HL-60 (cell line): Measurements from ENCODE around the gene NF1.

Experiments used
- DNase-seq, 2 experiments: peaks; one replicate each; pipeline ENCODE4 v3.0.0-alpha.2; 2010 to 2020; ENCODE audit warnings: low read depth in 1 of 2, low spot score in 1 of 2
- H3K27ac ChIP-seq: fragments of 250-450 bp; sonication (Bioruptor Pico); replicated peaks from 2 replicates; pipeline ENCODE4 v1.5.1; 2020; ENCODE audit warnings: mild to moderate bottlenecking, moderate library complexity
- H3K27me3 ChIP-seq: fragments of 250-450 bp; sonication (Bioruptor Pico); 2 replicates; pipeline ENCODE4 v1.5.1; 2021; ENCODE audit warnings: mild to moderate bottlenecking, moderate library complexity; ENCODE audit not compliant: insufficient read depth, poor library complexity, severe bottlenecking
- H3K4me3 ChIP-seq: replicated peaks from 2 replicates; pipeline ENCODE4 v1.5.1; 2011; ENCODE audit warnings: mild to moderate bottlenecking, control low read depth, low read length; ENCODE audit not compliant: insufficient read depth
- GABPA ChIP-seq: IDR thresholded peaks from 2 replicates; pipeline ENCODE4 v1.6.1; 2012; ENCODE audit warnings: low read depth
- POLR2AphosphoS5 ChIP-seq: IDR thresholded peaks from 2 replicates; pipeline ENCODE4 v1.6.1; 2012; ENCODE audit warnings: low read depth
- REST ChIP-seq: IDR thresholded peaks from 2 replicates; pipeline ENCODE4 v1.6.1; 2012; ENCODE audit warnings: low read depth; ENCODE audit not compliant: insufficient replicate concordance
- SPI1 ChIP-seq: IDR thresholded peaks from 2 replicates; pipeline ENCODE4 v1.6.1; 2012; ENCODE audit warnings: low read depth, mild to moderate bottlenecking, borderline replicate concordance
- TF ChIP-seq, protein P1 (sequence below): IDR thresholded peaks from one replicate; pipeline ENCODE4 v1.5.1; 2011; ENCODE audit warnings: low read length, control low read depth, inconsistent platforms; ENCODE audit not compliant: insufficient read depth

The NF1 gene

DNA sequence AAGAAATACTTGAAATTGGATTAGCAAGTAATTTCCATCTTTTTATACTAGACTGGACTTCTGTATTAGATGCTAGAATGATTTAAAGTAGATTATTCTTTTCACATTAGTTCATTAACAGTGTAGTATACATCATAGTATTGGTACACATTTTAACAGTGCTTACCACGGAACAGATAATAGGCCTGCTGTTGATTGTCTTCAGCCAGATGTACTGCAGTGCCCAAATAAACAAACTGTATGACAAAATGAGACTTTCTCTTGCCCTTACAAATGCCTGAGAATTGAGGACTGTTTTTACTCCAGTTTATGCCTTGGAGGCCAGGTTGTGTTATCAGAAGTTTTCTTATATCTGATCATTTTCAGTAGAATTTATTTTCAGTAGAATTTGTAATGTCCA is 226.0 kb downstream of the NF1 start:
- DNase-seq, result no peak
- Histone ChIP-seq H3K27ac (peak overlapping the region; percentile 89), H3K27me3 (no peaks in the 10 kb centered on the region), H3K4me3 (peak overlapping the region; percentile 55)
- no peak for TF ChIP-seq GABPA
- no peak for TF ChIP-seq REST
- TF ChIP-seq SPI1, result no peak

- H3K27ac ChIP-seq, result peak within 1 kb of the TSS; percentile 89
These were observed 226.7 kb downstream of the NF1 start, which contains the start of gene EVI2A for GRCh38 chr17:31321481-31321880. Gene EVI2A, minus strand, starts transcription at chr17:31321622. Its CDS starts 2,609 bp downstream, at chr17:31319013.

GRCh38 chr17:31321966-31322365 is 227.2 kb downstream of the NF1 start:
- DNase-seq, result no peak
- no peaks in the 10 kb centered on the region for H3K27me3 ChIP-seq
- peak overlapping the region; percentile 48 for H3K27ac ChIP-seq
- no peak overlapping the region for H3K4me3 ChIP-seq
- TF ChIP-seq, protein P1, sequence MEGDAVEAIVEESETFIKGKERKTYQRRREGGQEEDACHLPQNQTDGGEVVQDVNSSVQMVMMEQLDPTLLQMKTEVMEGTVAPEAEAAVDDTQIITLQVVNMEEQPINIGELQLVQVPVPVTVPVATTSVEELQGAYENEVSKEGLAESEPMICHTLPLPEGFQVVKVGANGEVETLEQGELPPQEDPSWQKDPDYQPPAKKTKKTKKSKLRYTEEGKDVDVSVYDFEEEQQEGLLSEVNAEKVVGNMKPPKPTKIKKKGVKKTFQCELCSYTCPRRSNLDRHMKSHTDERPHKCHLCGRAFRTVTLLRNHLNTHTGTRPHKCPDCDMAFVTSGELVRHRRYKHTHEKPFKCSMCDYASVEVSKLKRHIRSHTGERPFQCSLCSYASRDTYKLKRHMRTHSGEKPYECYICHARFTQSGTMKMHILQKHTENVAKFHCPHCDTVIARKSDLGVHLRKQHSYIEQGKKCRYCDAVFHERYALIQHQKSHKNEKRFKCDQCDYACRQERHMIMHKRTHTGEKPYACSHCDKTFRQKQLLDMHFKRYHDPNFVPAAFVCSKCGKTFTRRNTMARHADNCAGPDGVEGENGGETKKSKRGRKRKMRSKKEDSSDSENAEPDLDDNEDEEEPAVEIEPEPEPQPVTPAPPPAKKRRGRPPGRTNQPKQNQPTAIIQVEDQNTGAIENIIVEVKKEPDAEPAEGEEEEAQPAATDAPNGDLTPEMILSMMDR, result no peak
- no peak for TF ChIP-seq POLR2AphosphoS5
- TF ChIP-seq GABPA, result no peak

More at GRCh38 chr17:31321481-31321880, 226.7 kb downstream of the NF1 start, which contains the start of gene EVI2A:
- peak; percentile 81 to 91 for DNase-seq
- H3K27me3 ChIP-seq, result no peaks in the 10 kb centered on the region
- peak within 1 kb of the TSS; percentile 55 for H3K4me3 ChIP-seq
- TF ChIP-seq REST, result no peak
- no peak for TF ChIP-seq SPI1
- TF ChIP-seq GABPA, result 0 out of 2 replicates have a peak, but pooled peaks have one; percentile 20
- TF ChIP-seq, protein P1, result no peak

- no peak overlapping the region for H3K4me3 ChIP-seq
- no peak overlapping the region for H3K27ac ChIP-seq
- no peaks in the 10 kb centered on the region for H3K27me3 ChIP-seq
- no peak for DNase-seq
- no peak for TF ChIP-seq GABPA
- TF ChIP-seq SPI1, result no peak
- no peak for TF ChIP-seq POLR2AphosphoS5
- TF ChIP-seq, protein P1, result no peak
- no peak for TF ChIP-seq REST
These were observed 228.8 kb downstream of the NF1 start for GRCh38 chr17:31323551-31323950.
